Measurements from ENCODE around the gene COA5. TPM values are rescaled to one million over a fixed set of nuclear protein-coding genes. Genes with fewer than 3 reads are reported as not detected.

Gene COA5
- total RNA-seq, 1 experiment from 2014 or later: 23.7 TPM

DNA sequence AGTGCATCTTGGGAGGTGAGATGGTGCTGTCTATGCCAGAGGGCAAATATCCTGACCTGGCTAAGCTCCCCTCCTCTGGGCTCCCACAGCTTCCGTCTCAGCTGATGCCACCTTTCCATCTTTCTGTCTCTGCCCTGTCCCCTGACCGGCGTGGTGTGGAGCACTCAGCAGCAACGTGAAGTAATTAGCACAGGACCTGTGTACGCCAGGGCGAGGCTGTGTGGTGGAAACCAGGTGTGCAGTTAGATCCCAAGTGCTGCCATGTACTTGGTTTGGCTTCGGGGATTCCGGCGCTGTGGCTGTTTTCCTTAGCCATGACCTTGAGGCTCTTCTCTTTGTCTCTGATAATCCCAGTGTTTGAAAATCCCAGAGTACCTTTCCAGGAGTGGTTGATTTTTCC lies 36.5 kb downstream of the COA5 start:
- no peak overlapping the region for H3K27ac ChIP-seq (ENCODE audit: low read depth, low read length, poor library complexity, severe bottlenecking)
- no TSS peak for BruUV-seq (replicated peaks)
- H3K27me3 ChIP-seq (replicated peaks; ENCODE audit: insufficient read depth, low read depth, low read length, poor library complexity): no peaks in the 10 kb centered on the region
- no peaks in the 10 kb centered on the region for H3K9me3 ChIP-seq (ENCODE audit: low read depth, low read length, poor library complexity, severe bottlenecking)
- TF ChIP-seq, protein P1, sequence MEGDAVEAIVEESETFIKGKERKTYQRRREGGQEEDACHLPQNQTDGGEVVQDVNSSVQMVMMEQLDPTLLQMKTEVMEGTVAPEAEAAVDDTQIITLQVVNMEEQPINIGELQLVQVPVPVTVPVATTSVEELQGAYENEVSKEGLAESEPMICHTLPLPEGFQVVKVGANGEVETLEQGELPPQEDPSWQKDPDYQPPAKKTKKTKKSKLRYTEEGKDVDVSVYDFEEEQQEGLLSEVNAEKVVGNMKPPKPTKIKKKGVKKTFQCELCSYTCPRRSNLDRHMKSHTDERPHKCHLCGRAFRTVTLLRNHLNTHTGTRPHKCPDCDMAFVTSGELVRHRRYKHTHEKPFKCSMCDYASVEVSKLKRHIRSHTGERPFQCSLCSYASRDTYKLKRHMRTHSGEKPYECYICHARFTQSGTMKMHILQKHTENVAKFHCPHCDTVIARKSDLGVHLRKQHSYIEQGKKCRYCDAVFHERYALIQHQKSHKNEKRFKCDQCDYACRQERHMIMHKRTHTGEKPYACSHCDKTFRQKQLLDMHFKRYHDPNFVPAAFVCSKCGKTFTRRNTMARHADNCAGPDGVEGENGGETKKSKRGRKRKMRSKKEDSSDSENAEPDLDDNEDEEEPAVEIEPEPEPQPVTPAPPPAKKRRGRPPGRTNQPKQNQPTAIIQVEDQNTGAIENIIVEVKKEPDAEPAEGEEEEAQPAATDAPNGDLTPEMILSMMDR (conservative IDR thresholded peaks at IDR 0.05; ENCODE audit: low read depth, low read length): no peak
- TF ChIP-seq EZH2 (IDR thresholded peaks at IDR 0.05; ENCODE audit: borderline replicate concordance, low read depth, low read length, poor library complexity, severe bottlenecking): no peak
- no peak for DNase-seq (ENCODE audit: low spot score)
- ChIA-PET CTCF (no interaction called here), POLR2A (ENCODE audit: low non-redundant PET) (no interaction called here)
- H3K36me3 ChIP-seq (ENCODE audit: insufficient read depth, low read length, poor library complexity, severe bottlenecking): peaks cover 13% of the 10 kb centered on the region
- no peak overlapping the region for H3K4me3 ChIP-seq (ENCODE audit: low read depth, low read length, poor library complexity, severe bottlenecking)
- no peaks in the 10 kb centered on the region for H3K4me1 ChIP-seq (ENCODE audit: insufficient read depth, low read length, poor library complexity, severe bottlenecking)
- intact Hi-C loops (cut with micrococcal nuclease; ENCODE audit: unreplicated experiment): no loop called here

DNA sequence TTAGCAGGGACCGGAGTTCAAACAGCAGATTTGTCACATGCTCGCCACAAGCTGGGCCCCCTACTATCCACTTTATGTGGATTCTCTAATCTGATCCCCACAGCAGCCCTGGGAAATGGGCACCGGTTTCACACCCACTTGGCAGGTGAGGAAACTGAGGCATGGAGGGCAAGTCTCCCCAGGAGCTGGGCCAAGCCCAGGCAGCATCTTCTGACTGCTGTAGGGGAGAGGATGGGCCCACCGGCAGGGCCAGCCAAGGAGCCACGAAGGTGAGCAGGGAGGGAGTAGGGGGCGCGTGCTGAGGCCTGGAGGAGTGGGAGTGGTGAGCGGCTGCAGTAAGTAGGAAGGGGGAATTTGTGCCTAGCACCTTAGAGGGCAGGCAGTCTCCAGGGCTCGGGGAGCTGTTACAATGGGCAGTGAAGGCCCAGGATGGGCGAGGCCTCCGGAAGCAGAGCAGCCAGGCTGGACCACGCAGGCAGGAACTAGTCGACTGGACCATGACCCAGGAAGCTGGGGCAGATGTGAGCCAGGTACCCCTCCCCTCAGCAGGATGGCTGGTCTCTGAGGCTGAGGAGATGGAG lies 37.1 kb downstream of the COA5 start:
- no peak overlapping the region for H3K4me3 ChIP-seq (ENCODE audit: low read depth, low read length, poor library complexity, severe bottlenecking)
- CTCF ChIA-PET: no interaction called here
- H3K27me3 ChIP-seq (replicated peaks; ENCODE audit: insufficient read depth, low read depth, low read length, poor library complexity): no peaks in the 10 kb centered on the region
- POLR2A ChIA-PET (ENCODE audit: low non-redundant PET): no interaction called here
- H3K9me3 ChIP-seq (ENCODE audit: low read depth, low read length, poor library complexity, severe bottlenecking): no peaks in the 10 kb centered on the region
- no peak for DNase-seq (ENCODE audit: low spot score)
- no peaks in the 10 kb centered on the region for H3K4me1 ChIP-seq (ENCODE audit: insufficient read depth, low read length, poor library complexity, severe bottlenecking)
- intact Hi-C loops (cut with micrococcal nuclease; ENCODE audit: unreplicated experiment): no loop called here
- BruUV-seq (replicated peaks): no TSS peak
- peaks cover 13% of the 10 kb centered on the region for H3K36me3 ChIP-seq (ENCODE audit: insufficient read depth, low read length, poor library complexity, severe bottlenecking)
- no peak overlapping the region for H3K27ac ChIP-seq (ENCODE audit: low read depth, low read length, poor library complexity, severe bottlenecking)
- TF ChIP-seq, protein P1 (conservative IDR thresholded peaks at IDR 0.05; ENCODE audit: low read depth, low read length): no peak
- TF ChIP-seq EZH2 (IDR thresholded peaks at IDR 0.05; ENCODE audit: borderline replicate concordance, low read depth, low read length, poor library complexity, severe bottlenecking): no peak

DNA sequence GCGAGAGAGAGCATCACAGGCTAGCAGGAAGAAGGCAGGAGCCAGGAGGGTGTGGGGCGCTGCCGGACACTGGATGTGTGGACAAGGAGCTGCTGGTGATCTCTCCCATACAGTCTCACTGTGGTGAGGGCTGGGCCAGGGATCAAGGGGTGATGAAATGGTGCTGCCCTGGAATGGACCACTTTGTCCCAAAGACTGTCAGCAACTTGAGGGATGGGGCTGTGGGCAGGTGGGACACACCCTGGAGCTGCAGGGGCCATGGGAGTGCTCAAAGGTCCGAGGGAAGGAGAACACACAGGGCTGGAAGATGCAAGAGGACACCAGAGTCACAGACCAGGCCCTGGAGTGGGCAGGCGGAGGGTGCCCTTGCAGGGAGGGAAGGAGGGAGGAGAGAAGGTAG lies 38.0 kb downstream of the COA5 start:
- Histone ChIP-seq H3K27ac (ENCODE audit: low read depth, low read length, poor library complexity, severe bottlenecking) (no peak overlapping the region), H3K4me3 (ENCODE audit: low read depth, low read length, poor library complexity, severe bottlenecking) (no peak overlapping the region), H3K36me3 (ENCODE audit: insufficient read depth, low read length, poor library complexity, severe bottlenecking) (peaks cover 20% of the 10 kb centered on the region), H3K27me3 (replicated peaks; ENCODE audit: insufficient read depth, low read depth, low read length, poor library complexity) (no peaks in the 10 kb centered on the region), H3K9me3 (ENCODE audit: low read depth, low read length, poor library complexity, severe bottlenecking) (no peaks in the 10 kb centered on the region), H3K4me1 (ENCODE audit: insufficient read depth, low read length, poor library complexity, severe bottlenecking) (no peaks in the 10 kb centered on the region)
- DNase-seq (ENCODE audit: low spot score): no peak
- ChIA-PET POLR2A (ENCODE audit: low non-redundant PET) (no interaction called here), CTCF (no interaction called here)
- intact Hi-C loops (cut with micrococcal nuclease; ENCODE audit: unreplicated experiment): no loop called here
- TF ChIP-seq, protein P1 (conservative IDR thresholded peaks at IDR 0.05; ENCODE audit: low read depth, low read length): no peak
- no peak for TF ChIP-seq EZH2 (IDR thresholded peaks at IDR 0.05; ENCODE audit: borderline replicate concordance, low read depth, low read length, poor library complexity, severe bottlenecking)
- BruUV-seq (replicated peaks): no TSS peak

Measured in A673 (cell line).